Measurements from ENCODE around the gene DCAF10. TPM values are rescaled to one million over a fixed set of nuclear protein-coding genes. Genes with fewer than 3 reads are reported as not detected.
A peak's percentile ranks its signal among the peaks of the same experiment; 100 is the strongest.

The DCAF10 gene
- total and polyA plus RNA-seq, 2 donors (not counting 1 experiment from before 2014, with no cell fraction given) = 9.5 to 22.1 TPM

DNA sequence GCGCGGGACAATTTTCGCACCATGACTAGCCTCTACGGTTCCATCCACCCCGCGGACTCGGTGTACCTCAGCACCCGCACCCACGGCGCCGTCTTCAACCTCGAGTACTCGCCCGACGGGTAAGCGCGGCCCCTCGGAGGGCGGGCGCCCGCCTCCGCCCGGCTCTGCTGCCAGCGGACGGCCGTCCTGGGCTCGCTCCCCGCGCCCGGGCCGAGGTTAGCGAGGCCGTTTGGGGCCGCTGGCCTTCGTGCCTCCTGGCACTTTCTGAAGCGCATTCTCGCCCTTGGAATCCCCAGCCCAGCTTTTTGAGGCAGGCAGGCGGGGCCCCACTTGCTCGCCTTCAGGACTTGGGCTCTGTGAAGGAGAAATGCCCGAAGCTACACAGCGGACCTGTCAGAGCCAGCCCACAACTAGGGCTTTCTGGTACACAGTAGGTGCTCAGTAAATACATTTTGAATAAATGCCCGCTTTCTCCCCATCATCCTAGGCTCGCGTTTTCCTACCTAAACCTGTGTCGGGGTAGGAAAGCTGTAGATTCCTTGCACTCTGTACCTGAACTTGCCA is 772 bp downstream of the DCAF10 start:
- Mint-ChIP-seq H3K4me1 (peaks cover 40% of the 10 kb centered on the region), H3K9me3 (ENCODE audit: insufficient read depth) (no peaks in the 10 kb centered on the region), H3K4me3 (peak overlapping the region; percentile 95), H3K27ac (peak overlapping the region; percentile 83), H3K27me3 (no peaks in the 10 kb centered on the region)
- Histone ChIP-seq H3K4me3 (ENCODE audit: control extremely low read depth in 1 of 5, extremely low read depth in 1 of 5, insufficient read depth in 1 of 5, low read depth in 2 of 5, low read length in 4 of 5) (peak overlapping the region; percentile 55 to 89 (median 84)), H3K9ac (ENCODE audit: low read length) (peak overlapping the region; percentile 78), H3K9me3 (ENCODE audit: control extremely low read depth in 1 of 3, control insufficient read depth in 2 of 3, insufficient read depth in 1 of 3, low read length in 2 of 3) (no peaks in the 10 kb centered on the region), H2AFZ (ENCODE audit: insufficient read depth, low read depth, low read length, poor library complexity, severe bottlenecking) (peak overlapping the region; percentile 93), H3K79me2 (ENCODE audit: control insufficient read depth, insufficient read depth, low read length) (peaks cover 52% of the 10 kb centered on the region), H4K20me1 (ENCODE audit: control insufficient read depth, insufficient read depth, low read length, poor library complexity, severe bottlenecking) (peaks cover 33% of the 10 kb centered on the region), H3K36me3 (replicated peaks in 1 of 2; ENCODE audit: control extremely low read depth in 1 of 2, control insufficient read depth in 1 of 2, extremely low read depth in 1 of 2, insufficient read depth in 2 of 2, low read length in 1 of 2) (no peaks in the 10 kb centered on the region), H3K4me1 (ENCODE audit: control insufficient read depth in 2 of 2, insufficient read depth in 2 of 2, low read length in 2 of 2) (peaks cover 19 to 30% of the 10 kb centered on the region in 2 donors), H3K27ac (ENCODE audit: low read length in 2 of 2) (peak overlapping the region; percentile 67 to 89), H3K27me3 (replicated peaks in 1 of 4; ENCODE audit: control extremely low read depth in 1 of 4, control insufficient read depth in 3 of 4, insufficient read depth in 4 of 4, low read length in 3 of 4) (no peaks in the 10 kb centered on the region), H3K4me2 (replicated peaks; ENCODE audit: low read depth, low read length, poor library complexity, severe bottlenecking) (peak overlapping the region; percentile 93)
- ChIA-PET POLR2A (interaction anchor here (0.6 to 2.5 kb wide), 3 partner anchors 17 to 846 kb away, joined by 3 to 17 read pairs (median 6); partner anchors contain the start of gene EXOSC3), CTCF (interaction anchor here (1.1 kb wide), 1 partner anchor 16 kb away, joined by 5 read pairs; the partner anchor contains the start of gene EXOSC3)
- 1% methylated on average over 42 of the region's 45 CpGs for WGBS (ENCODE audit: insufficient coverage)
- DNase-seq (no peak), ATAC-seq (ENCODE audit: low read depth) (peak; percentile 13)
- no peak for TF ChIP-seq EZH2 (IDR thresholded peaks at IDR 0.05; ENCODE audit: borderline replicate concordance, insufficient read depth, low read depth, low read length, poor library complexity, severe bottlenecking)
- no peak for TF ChIP-seq CTCF (IDR thresholded peaks at IDR 0.05)
- intact Hi-C loops (cut with micrococcal nuclease) = loop anchor here (5.0 kb wide), 1 partner anchor 101 kb away; the partner anchor contains the start of gene SLC25A51

All from B cell (primary cell).